ENCODE results near the gene ATG13.

ATG13 gene

GRCh38 chr11:46628961-46629360, 11.6 kb downstream of the ATG13 start:
- H3K36me3 ChIP-seq (ENCODE audit: insufficient read depth, low read length): peaks cover 47% of the 10 kb centered on the region
- H3K9ac ChIP-seq (ENCODE audit: low read length): no peak overlapping the region
- H3K4me3 ChIP-seq (ENCODE audit: low read depth, low read length, poor library complexity, severe bottlenecking): no peak overlapping the region
- no peak overlapping the region for H2AFZ ChIP-seq (ENCODE audit: low read length)
- no peaks in the 10 kb centered on the region for H4K20me1 ChIP-seq (ENCODE audit: insufficient read depth, low read length)
- H3K4me1 ChIP-seq (ENCODE audit: insufficient read depth, low read length, severe bottlenecking): no peaks in the 10 kb centered on the region
- no peak for TF ChIP-seq CTCF (IDR thresholded peaks at IDR 0.05; ENCODE audit: low read length)
- no peak for TF ChIP-seq EZH2 (IDR thresholded peaks at IDR 0.05; ENCODE audit: borderline replicate concordance, low read length)
- H3K27ac ChIP-seq (ENCODE audit: low read depth, low read length, poor library complexity, severe bottlenecking): no peak overlapping the region
- no peaks in the 10 kb centered on the region for H3K9me2 ChIP-seq (ENCODE audit: low read depth, low read length)
- no peaks in the 10 kb centered on the region for H3F3A ChIP-seq (ENCODE audit: insufficient read depth, low read length)
- no peak overlapping the region for H3K4me2 ChIP-seq (ENCODE audit: low read length)
- H3K27me3 ChIP-seq (ENCODE audit: insufficient read depth, low read length): no peaks in the 10 kb centered on the region
- H3K9me3 ChIP-seq (ENCODE audit: low read length): no peaks in the 10 kb centered on the region
- no peaks in the 10 kb centered on the region for H3K79me2 ChIP-seq (ENCODE audit: insufficient read depth, low read length)

GRCh38 chr11:46630237-46630636, 12.9 kb downstream of the ATG13 start:
- H3K79me2 ChIP-seq (ENCODE audit: insufficient read depth, low read length): no peaks in the 10 kb centered on the region

GRCh38 chr11:46631676-46632075, 14.3 kb downstream of the ATG13 start:
- Histone ChIP-seq H3K79me2 (ENCODE audit: insufficient read depth, low read length) (no peaks in the 10 kb centered on the region), H3K9ac (ENCODE audit: low read length) (no peak overlapping the region), H4K20me1 (ENCODE audit: insufficient read depth, low read length) (no peaks in the 10 kb centered on the region), H3K4me1 (ENCODE audit: insufficient read depth, low read length, severe bottlenecking) (no peaks in the 10 kb centered on the region), H3K27ac (ENCODE audit: low read depth, low read length, poor library complexity, severe bottlenecking) (no peak overlapping the region), H3K4me3 (ENCODE audit: low read depth, low read length, poor library complexity, severe bottlenecking) (no peak overlapping the region), H3K27me3 (ENCODE audit: insufficient read depth, low read length) (no peaks in the 10 kb centered on the region), H3K4me2 (ENCODE audit: low read length) (no peak overlapping the region), H3F3A (ENCODE audit: insufficient read depth, low read length) (no peaks in the 10 kb centered on the region), H3K9me3 (ENCODE audit: low read length) (no peaks in the 10 kb centered on the region), H3K9me2 (ENCODE audit: low read depth, low read length) (no peaks in the 10 kb centered on the region), H3K36me3 (ENCODE audit: insufficient read depth, low read length) (peaks cover 38% of the 10 kb centered on the region), H2AFZ (ENCODE audit: low read length) (no peak overlapping the region)
- TF ChIP-seq CTCF (IDR thresholded peaks at IDR 0.05; ENCODE audit: low read length): no peak
- TF ChIP-seq EZH2 (IDR thresholded peaks at IDR 0.05; ENCODE audit: borderline replicate concordance, low read length): no peak

More at GRCh38 chr11:46630237-46630636, 12.9 kb downstream of the ATG13 start:
- H3K4me2 ChIP-seq (ENCODE audit: low read length): no peak overlapping the region
- TF ChIP-seq CTCF (IDR thresholded peaks at IDR 0.05; ENCODE audit: low read length): no peak
- no peak for TF ChIP-seq EZH2 (IDR thresholded peaks at IDR 0.05; ENCODE audit: borderline replicate concordance, low read length)
- no peak overlapping the region for H2AFZ ChIP-seq (ENCODE audit: low read length)
- no peaks in the 10 kb centered on the region for H3K9me2 ChIP-seq (ENCODE audit: low read depth, low read length)
- no peaks in the 10 kb centered on the region for H4K20me1 ChIP-seq (ENCODE audit: insufficient read depth, low read length)
- no peaks in the 10 kb centered on the region for H3K9me3 ChIP-seq (ENCODE audit: low read length)
- H3K4me1 ChIP-seq (ENCODE audit: insufficient read depth, low read length, severe bottlenecking): no peaks in the 10 kb centered on the region
- no peak overlapping the region for H3K27ac ChIP-seq (ENCODE audit: low read depth, low read length, poor library complexity, severe bottlenecking)
- H3K4me3 ChIP-seq (ENCODE audit: low read depth, low read length, poor library complexity, severe bottlenecking): no peak overlapping the region
- no peaks in the 10 kb centered on the region for H3K27me3 ChIP-seq (ENCODE audit: insufficient read depth, low read length)
- no peak overlapping the region for H3K9ac ChIP-seq (ENCODE audit: low read length)
- no peaks in the 10 kb centered on the region for H3F3A ChIP-seq (ENCODE audit: insufficient read depth, low read length)
- H3K36me3 ChIP-seq (ENCODE audit: insufficient read depth, low read length): peaks cover 36% of the 10 kb centered on the region

All from OCI-LY1 (cell line).